Dermis blood vessel endothelial cell (primary cell): ENCODE measurements around the gene SETD5. TPM values are rescaled to one million over a fixed set of nuclear protein-coding genes. Genes with fewer than 3 reads are reported as not detected.
"Not testable (repeated sequence)": the region's sequence is repeated elsewhere in the genome, so short reads cannot be mapped to it uniquely, and the experiment has no call there.

Experiments
- DNase-seq: peaks from one replicate; pipeline ENCODE4 v3.0.0; 2010
- total RNA-seq: library from RNA; depleted of rRNA; stranded (reverse); fragments of >200 nt; gene quantifications from 2 replicates; pipeline ENCODE4 v1.2.3, GENCODE V29; 2014

Gene SETD5
- total RNA-seq, 1 donor from 2014 or later, result 48.0 TPM

- DNase-seq, result no peak
Observed at GRCh38 chr3:9473496-9474065, 76.2 kb downstream of the SETD5 start.

GRCh38 chr3:9474482-9474881 lies 77.1 kb downstream of the SETD5 start:
- DNase-seq, result no peak

- no peak for DNase-seq
Observed at GRCh38 chr3:9476935-9477334, 79.5 kb downstream of the SETD5 start.

DNA sequence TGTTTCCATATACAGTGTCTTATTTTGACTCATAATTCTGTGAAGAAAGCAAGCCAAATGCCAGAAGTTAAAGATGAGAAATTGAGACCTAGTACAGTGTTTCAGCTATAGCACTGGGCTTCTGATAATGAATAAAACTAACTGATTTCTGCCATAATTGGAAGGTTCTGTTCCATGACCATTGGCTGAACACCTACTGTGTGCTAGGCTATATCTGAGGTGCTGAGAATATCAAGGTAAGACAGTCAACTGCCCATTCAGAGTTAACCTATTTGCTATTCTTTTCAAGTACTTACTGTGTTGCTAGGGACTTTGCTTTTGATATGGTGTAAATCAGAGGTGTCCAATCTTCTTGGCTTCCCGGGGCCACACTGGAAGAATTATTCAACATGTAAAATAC lies 82.8 kb downstream of the SETD5 start:
- no peak for DNase-seq

DNA sequence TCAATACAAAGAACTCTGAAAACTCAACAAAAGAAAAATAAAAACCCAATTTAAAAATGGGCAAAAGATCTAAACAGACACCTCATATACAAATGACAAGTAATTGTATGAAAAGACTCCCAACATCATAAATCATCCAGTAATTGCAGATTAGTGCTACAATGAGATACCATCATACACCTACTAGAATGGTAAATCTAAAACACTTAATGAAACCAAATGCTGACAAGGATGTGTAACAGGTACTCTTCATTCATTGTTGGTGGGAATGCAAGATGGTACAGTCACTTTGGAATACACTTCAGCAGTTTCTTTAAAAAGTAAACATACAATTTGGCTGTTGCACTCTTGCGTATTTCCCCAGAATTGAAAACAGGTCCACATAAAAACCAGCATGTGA lies 87.8 kb downstream of the SETD5 start:
- DNase-seq, result no peak

- DNase-seq, result no peak
Observed at GRCh38 chr3:9491506-9491905, 94.1 kb downstream of the SETD5 start.

DNA sequence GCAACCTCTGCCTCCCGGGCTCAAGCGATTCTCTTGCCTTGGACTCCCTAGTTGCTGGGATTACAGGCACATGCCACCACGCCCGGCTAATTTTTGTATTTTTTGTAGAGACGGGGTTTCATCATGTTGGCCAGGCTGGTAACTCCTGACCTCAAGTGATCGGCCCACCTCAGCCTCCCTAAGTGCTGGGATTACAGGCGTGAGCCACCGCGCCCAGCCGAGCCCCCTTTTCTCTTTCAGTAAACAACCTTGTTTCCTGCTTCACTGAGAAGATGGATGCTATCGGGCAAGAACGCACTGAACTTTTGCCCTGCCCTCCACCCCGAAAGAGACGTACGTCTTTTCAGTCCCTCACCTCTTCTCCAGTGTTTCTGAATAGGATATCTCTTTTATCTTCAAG lies 96.6 kb downstream of the SETD5 start:
- DNase-seq, result not testable (repeated sequence)

DNA sequence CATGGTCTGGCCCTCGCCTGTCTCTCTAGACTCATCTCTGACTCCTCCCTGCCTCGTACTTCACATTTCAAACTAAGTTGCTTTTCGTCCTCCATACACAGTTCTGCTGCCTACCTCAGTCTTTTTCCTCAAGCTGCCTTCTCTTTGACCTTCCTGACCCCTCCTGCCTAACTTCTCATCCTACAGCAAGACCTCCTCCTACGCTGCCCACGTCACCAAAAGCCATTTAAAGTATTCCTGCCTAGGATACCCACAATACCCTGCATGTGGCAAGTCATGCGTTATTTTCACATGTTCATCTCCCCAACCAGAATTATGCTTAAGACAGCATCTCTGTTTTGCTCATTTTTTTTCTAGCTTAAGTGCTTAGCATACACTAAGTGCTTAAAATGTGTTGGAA lies 99.5 kb downstream of the SETD5 start:
- no peak for DNase-seq

- DNase-seq, result no peak
Observed at GRCh38 chr3:9497821-9498565, 100.6 kb downstream of the SETD5 start.

DNA sequence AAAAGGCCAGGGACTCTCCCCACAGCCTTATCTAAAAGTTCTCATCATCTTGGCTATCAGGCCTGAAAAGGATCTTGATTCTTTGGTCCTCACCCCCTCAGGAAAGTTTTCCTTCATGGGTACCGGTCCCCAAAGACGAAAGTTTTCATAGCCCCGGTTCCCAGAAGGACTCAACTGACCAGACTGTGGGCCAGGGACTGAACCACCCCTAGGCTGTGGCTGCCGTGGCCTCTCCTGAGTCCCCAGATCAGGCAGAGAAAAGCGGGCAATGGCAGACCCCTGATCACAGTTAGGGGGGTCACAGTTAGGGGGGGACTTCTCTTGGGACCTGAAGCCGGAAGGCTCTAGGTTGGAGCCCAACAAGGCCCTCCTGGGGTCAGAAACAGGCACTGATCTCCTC lies 101.4 kb downstream of the SETD5 start:
- DNase-seq, result no peak

DNA sequence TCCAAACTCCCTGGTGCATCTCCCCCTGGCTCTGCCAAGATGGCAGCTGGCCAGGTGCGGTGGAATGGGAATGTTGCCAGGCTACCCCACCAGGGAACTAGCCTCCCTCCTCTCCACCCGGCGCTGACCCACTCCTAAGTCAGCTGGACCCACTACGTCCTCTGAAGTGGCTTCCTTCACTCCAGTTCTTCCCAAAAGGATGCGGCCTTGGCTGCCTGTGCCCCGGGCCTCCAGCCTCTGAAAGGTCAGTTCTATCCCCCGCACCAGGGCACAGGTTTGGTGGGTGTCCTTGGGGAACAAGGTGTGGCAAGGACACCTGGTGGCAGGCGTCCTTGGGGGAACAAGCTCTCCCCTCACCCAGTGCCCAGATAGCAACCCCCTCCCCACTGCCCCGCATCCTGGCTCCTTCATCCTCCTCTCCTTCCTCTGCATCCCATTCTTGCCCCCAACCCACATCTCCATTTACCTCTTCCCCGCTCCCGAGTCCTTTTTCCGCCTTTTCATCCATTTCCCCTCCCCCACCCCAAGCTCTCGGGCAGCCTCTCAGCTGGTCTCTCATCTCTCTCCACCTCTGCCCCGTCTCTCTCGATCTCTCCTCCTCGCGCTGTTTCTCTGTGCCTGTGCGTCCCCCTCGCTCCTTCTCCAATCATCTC lies 102.2 kb downstream of the SETD5 start:
- no peak for DNase-seq

- peak; percentile 80 for DNase-seq
Observed at GRCh38 chr3:9500108-9501050, 103.0 kb downstream of the SETD5 start.

- DNase-seq, result no peak
Observed at GRCh38 chr3:9501226-9501625, 103.8 kb downstream of the SETD5 start.

DNA sequence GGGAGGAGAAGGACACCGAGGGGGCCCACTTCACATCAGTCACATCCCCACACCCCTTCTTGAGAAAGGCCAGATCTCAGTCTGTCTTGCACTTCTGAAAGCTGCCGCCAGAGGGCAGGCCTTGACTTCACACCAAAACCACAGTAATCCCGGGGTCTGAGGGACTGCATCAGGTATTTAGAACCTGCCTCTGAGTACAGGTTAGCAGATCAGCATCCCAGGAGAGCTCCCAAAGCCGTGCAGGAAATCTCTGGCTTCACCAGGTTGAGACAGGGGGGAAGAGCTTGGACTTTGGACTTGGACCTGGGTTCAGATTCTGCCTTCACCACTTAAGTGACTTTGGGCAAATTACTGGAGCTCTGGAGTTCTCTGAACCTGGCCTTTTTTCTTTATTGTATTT lies 105.9 kb downstream of the SETD5 start:
- peak; percentile 86 for DNase-seq

GRCh38 chr3:9507586-9508578 lies 110.5 kb downstream of the SETD5 start:
- DNase-seq, result no peak

DNA sequence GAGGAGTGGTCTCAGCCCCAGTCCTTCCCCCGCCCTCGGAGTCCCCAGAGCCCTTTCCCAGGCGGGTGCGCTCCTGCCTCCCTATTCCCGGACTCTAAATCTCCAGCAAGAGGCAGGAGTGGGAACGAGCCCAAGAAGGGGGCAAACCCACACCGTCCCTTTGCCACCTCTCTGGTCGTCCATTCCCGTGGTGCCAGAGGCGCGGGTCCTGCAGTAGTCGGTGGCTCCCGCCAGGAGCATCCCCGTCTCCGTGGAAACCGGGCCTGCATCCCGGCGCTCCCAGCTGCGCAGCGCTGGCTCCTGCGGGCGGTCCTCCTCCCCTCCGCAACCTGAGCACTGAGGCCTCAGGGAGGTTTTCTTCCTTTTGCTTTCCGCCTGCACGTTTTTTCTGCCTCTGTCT lies 111.4 kb downstream of the SETD5 start:
- no peak for DNase-seq

DNA sequence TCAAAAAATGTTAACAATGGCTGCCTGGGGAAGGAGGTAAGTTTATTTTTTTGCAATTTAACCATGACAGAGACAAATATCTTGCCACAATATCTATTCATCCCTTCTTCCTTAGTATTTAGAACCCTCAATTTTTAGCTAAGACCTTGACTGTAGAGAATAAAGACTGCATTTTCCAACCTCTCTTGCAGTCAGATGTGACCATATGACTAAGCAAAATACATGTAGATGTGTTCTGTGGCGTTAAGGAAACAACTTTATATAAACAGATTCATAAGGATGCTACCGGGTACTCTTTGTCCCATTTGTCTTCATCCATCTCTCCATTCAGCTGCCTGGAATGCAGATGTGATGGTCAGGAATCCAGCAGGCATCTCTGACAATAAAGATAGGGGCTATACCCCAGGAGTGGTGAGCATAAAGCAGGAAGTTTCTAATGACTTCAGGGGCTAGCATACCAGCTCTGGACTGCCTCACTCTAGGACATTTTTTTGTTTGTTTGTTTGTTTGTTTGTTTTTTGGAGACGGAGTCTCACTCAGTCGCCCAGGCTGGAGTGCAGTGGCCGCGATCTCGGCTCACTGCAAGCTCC lies 115.1 kb downstream of the SETD5 start:
- no peak for DNase-seq

DNA sequence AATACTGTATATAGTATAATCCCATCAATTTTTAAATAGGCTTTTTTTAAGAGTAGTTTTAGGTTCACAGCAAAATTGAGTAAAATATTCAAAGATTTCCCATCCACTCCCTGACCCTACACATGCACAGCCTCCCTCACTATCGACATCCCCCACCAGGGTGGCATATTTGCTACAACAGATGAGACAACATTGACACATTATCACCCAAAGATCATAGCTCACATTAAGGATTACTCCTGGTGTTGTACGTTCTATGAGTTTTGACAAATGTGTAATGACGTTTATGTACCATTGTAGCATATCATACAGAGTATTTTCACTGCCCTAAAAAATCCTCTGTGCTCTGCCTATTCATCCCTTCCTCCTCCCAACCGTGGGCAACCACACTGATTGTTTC lies 116.9 kb downstream of the SETD5 start:
- no peak for DNase-seq

GRCh38 chr3:9514956-9515355 lies 117.5 kb downstream of the SETD5 start:
- no peak for DNase-seq

DNA sequence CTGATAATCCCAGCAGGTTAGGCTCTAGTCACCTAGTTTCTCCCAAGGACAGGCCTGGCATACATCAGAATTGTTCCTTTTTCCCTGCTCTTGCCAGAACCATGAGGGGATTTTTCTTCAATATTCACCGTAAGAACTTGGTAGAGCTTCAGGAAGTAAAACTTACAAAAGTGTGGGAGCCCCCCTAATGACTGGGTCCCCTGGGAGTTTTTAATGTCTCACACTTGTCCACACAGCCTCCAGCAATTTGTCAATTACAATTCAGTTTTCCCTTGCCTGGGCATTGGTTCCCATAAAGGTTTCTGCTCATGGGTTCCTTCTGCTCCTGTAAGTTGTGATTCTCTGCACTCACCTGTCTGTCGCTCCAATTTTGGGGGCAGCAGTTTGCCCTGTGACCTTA lies 127.7 kb downstream of the SETD5 start:
- DNase-seq, result no peak
